Lower leg skin (tissue), 3 donors: ENCODE data around the gene KCNK7.

Experiments
- CTCF ChIP-seq, 3 donors: fragments of 450-650 bp; IDR thresholded peaks; one replicate each; pipeline ENCODE4 v1.5.1; 2016; ENCODE audit warnings: antibody characterized with exemption in 3 of 3, mild to moderate bottlenecking in 3 of 3, moderate library complexity in 2 of 3
- POLR2A ChIP-seq, 2 donors: fragments of 450-650 bp; IDR thresholded peaks; one replicate each; pipeline ENCODE4 v1.6.1; 2016 to 2017; ENCODE audit warnings: antibody characterized with exemption in 2 of 2, mild to moderate bottlenecking in 1 of 2, moderate library complexity in 1 of 2

GRCh38 chr11:65623177-65623576 is 27.6 kb upstream of the KCNK7 start:
- no peak for TF ChIP-seq CTCF (IDR thresholded peaks at IDR 0.05)
- TF ChIP-seq POLR2A (IDR thresholded peaks at IDR 0.05): no peak
